ENCODE data around the gene ASB5.
"Not testable (repeated sequence)": the region's sequence is repeated elsewhere in the genome, so short reads cannot be mapped to it uniquely, and the experiment has no call there.

Gene ASB5, protein sequence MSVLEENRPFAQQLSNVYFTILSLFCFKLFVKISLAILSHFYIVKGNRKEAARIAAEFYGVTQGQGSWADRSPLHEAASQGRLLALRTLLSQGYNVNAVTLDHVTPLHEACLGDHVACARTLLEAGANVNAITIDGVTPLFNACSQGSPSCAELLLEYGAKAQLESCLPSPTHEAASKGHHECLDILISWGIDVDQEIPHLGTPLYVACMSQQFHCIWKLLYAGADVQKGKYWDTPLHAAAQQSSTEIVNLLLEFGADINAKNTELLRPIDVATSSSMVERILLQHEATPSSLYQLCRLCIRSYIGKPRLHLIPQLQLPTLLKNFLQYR

DNA sequence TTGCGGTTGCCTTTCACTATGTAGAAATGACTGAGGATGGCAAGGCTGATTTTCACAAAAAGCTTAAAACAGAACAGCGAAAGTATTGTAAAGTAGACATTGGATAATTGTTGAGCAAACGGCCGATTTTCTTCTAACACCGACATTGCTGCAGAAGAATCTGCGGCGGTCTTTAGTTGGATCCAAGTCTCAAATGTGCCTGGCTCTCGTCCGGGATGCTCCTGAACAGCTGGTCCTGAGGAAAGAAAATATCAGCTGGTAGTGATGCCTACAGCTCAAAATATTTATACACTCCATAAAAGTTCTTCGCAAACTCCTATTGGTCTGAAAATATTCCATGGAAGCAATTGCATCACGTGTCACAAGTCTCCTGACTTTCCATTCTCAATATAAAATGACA is at the start of gene ASB5:
TSS of gene ASB5 (minus strand) at position 260 of the 400 bp plus-strand sequence. CDS start at position 146, 114 bp downstream.
- DNase-seq (ENCODE audit: low spot score) = no peak

GRCh38 chr4:176313596-176314336 is 44.7 kb upstream of the ASB5 start:
- no peak for DNase-seq (ENCODE audit: low spot score)

- DNase-seq (ENCODE audit: low spot score) = no peak
Observed at GRCh38 chr4:176309772-176310171, 40.8 kb upstream of the ASB5 start.

DNA sequence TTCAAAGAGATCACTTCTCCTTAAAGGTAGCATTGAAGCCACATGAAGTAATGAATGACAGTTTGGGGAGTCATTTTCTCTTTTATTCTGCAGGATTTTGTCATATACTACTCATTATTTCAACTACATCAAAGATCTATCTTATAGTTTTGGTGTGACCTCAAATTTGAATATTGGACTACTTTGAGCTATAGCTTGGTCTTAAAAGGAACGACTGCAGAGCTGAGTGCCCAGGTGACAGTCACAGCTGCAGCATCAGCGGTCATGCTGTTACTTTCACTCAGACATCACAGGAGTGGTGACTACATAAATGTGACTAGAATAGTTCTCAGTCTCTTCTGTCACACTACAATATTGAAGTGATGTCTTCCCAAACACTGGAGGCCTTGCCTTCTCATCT is 40.0 kb upstream of the ASB5 start:
- DNase-seq (ENCODE audit: low spot score) = peak; percentile 30

DNA sequence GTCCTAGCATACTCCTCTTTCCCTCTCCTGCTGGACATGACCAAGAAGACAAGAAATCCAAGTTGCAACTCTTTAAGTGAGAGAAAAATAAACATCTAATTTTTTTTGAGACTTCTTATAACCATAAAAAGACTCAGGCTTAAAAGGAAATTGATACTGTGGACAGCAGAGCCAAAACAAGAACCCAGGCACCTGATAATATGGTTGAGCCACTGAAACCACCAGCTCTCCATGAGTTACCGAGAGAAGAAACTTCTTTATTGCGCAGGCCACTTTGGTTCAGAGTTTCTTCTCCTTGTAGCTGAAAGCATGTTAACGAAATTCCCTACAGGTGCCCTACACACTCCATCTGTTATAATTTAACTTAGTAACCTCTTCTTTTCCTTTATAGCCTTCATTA is 39.4 kb upstream of the ASB5 start:
- DNase-seq (ENCODE audit: low spot score) = no peak

DNA sequence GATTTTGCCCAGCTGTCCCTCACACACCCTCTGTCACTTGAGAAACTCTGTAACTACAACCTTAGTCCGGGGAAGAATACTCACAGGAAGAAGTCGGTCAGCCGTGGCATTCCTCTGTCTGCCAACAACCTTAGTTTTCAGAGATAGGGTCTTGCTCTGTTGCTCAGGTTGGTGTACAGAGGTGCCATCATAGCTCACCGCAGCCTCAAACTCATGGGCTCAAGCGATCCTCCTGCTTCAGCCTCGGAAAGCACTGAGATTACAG is 38.6 kb upstream of the ASB5 start:
- DNase-seq (ENCODE audit: low spot score) = no peak

DNA sequence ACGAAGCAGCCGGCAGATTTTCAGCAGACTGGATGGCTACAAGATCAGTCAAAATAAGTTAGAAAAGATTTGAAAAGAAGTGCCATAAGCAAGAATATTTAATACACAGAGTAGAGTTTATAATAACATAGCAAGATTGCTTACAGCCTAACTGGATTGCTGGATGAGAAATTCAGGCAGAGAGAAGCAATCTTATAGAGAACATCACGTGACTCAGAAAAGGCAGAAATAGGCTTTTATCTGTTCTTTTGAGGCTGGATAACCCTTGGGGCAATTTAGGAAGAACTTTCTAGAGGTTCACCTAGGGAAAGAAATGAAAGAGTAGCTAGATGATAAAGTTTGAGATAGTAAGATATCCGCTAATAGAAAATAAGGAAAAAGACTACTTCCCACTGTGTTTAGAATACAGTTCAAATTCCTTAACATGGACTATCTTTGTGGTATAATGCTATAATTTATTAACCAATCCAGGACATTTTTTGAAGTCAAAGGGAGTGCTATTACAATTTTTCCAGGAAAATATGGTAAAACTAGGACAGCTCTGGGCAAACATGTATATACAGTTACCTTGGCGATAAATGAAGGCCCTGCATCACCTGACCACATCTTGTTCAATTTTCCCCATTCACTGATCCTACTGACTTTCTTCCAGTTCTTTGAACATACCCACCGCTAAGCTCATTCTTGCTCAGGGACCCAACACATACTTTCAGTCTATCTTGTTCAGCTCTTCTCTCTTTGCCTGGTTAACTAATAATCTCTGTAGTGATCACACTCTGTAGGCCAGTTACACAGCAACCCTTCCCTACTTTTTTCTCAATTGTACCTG is 38.0 kb upstream of the ASB5 start:
- DNase-seq (ENCODE audit: low spot score) = no peak

DNA sequence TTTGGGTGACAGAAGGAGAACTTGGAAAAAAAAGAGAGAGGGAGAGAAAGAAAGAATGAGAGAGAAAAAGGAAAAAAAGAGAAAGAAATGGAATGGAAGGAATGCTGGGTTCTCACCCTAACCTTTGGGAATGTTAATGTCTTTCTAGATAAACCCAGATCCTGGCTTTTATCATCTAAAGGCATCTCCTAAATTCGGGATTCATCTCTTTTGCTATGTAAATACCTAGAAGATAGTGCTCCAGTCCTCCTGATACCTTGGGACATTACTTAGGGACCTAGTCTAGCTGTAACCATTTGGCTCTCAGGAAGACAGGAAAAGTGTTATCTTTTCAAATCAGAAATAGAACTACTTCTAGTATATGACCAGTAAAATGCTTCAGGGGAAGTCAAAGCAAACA is 34.9 kb upstream of the ASB5 start:
- no peak for DNase-seq (ENCODE audit: low spot score)

GRCh38 chr4:176302283-176303275 is 33.6 kb upstream of the ASB5 start:
- no peak for DNase-seq (ENCODE audit: low spot score)

- DNase-seq (ENCODE audit: low spot score) = no peak
Observed at GRCh38 chr4:176300565-176300964, 31.5 kb upstream of the ASB5 start.

DNA sequence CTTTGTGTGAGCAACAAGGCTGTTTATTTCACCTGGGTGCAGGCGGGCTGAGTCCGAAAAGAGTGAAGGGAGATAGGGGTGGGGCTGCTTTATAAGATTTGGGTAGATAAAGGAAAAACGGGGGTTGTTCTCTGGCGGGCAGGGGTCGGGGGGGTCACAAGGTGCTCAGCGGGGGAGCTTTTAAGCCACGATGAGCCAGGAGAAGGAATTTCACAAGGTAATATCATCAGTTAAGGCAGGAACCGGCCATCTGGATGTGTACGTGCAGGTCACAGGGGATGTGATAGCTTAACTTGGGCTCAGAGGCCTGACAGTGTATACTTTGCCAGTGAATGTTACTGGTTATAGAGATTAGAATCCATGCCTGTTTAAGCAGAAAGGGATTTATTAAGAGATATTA is 31.0 kb upstream of the ASB5 start:
- no peak for DNase-seq (ENCODE audit: low spot score)

- DNase-seq (ENCODE audit: low spot score) = no peak
Observed at GRCh38 chr4:176298664-176299063, 29.6 kb upstream of the ASB5 start.

DNA sequence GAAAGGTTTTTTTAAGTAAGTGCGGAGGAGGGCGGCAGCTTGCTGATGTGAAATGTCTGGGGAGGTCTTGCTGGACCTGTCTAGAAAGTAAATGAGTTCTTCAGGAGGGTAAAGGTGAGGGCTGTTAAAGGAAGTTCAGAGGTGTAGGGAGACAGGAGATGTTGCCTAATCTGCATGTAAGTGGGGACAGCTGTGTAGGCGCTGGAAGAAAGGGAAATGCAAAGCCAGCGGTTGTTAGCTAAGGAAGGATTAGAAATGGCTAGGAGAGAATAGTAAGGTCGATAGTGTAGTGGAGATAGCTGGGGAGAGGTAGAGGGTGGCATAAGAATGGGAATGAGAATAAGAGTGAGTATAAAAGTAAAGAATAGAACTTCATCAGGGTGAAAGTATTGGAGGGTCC is 26.9 kb upstream of the ASB5 start:
- DNase-seq (ENCODE audit: low spot score) = not testable (repeated sequence)

- no peak for DNase-seq (ENCODE audit: low spot score)
Observed at GRCh38 chr4:176293660-176294059, 24.6 kb upstream of the ASB5 start.

DNA sequence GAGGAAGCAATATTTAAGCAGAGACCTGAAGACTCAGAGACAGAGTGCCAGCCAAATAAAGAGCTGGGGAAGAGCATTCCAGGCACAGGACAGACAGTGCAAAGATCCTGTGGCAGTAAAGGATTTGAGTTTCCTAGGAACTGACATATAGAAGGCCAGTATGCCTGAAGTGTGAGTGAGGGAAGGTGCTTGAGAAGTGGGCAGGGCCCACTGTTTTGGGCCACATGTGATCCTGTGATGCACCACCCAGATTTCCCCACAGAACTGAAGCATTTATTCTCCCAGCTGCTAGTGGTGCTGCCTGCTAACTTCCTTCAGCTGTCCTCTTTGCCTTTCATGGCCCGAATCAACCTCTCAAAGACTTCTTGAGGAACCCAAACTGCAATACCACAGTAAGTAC is 23.9 kb upstream of the ASB5 start:
- DNase-seq (ENCODE audit: low spot score) = no peak

DNA sequence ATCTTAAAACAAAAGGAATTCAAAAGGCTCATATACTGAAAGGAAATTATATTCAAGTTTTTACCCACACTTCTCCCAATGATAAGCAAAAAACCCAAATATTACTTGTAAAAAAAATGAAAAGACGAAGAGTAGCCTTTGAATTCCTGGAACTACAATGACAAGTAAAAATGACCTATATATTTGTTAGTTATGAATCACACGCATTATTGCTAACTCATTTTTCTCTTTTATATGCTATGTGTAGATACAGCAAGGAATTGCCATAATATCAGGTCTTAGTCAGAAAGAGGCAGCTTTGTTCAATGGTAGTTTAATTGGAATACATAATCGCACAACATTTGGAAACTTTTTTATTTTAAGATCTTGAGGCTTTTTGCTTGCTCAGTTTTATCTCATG is 22.7 kb upstream of the ASB5 start:
- no peak for DNase-seq (ENCODE audit: low spot score)

GRCh38 chr4:176290520-176290919 is 21.5 kb upstream of the ASB5 start:
- DNase-seq (ENCODE audit: low spot score) = no peak

GRCh38 chr4:176289561-176289960 is 20.5 kb upstream of the ASB5 start:
- DNase-seq (ENCODE audit: low spot score) = no peak

- DNase-seq (ENCODE audit: low spot score) = no peak
Observed at GRCh38 chr4:176288020-176288419, 19.0 kb upstream of the ASB5 start.

GRCh38 chr4:176287546-176287945 is 18.5 kb upstream of the ASB5 start:
- DNase-seq (ENCODE audit: low spot score) = no peak

GRCh38 chr4:176286728-176287127 is 17.7 kb upstream of the ASB5 start:
- no peak for DNase-seq (ENCODE audit: low spot score)

- DNase-seq (ENCODE audit: low spot score) = not testable (repeated sequence)
Observed at GRCh38 chr4:176279560-176279959, 10.5 kb upstream of the ASB5 start.

All from germinal center (tissue), 1 donor.